ENCODE results near the gene LINC00237. TPM values are rescaled to one million over a fixed set of nuclear protein-coding genes. Genes with fewer than 3 reads are reported as not detected.

The LINC00237 gene
- polyA plus RNA-seq, 2 donors, result not detected

GRCh38 chr20:21063276-21063675 is 42.9 kb downstream of the LINC00237 start:
- Histone ChIP-seq H3K4me1 (ENCODE audit: control insufficient read depth in 2 of 2, insufficient read depth in 2 of 2, low read length in 1 of 2) (no peaks in the 10 kb centered on the region), H3K27me3 (ENCODE audit: control insufficient read depth in 1 of 2, insufficient read depth in 2 of 2, low read length in 2 of 2) (no peaks in the 10 kb centered on the region), H3K36me3 (ENCODE audit: control insufficient read depth in 2 of 2, insufficient read depth in 2 of 2, low read length in 1 of 2) (no peaks in the 10 kb centered on the region), H3K9me3 (ENCODE audit: control insufficient read depth in 2 of 2, insufficient read depth in 1 of 2, low read depth in 1 of 2, low read length in 1 of 2) (no peaks in the 10 kb centered on the region), H3K4me3 (ENCODE audit: low read depth in 1 of 2, low read length in 2 of 2) (no peak overlapping the region), H3K27ac (ENCODE audit: low read depth in 2 of 2, low read length in 1 of 2) (no peak overlapping the region)
- 88 to 89% methylated on average over 7 of the region's 7 CpGs for WGBS, 2 donors

DNA sequence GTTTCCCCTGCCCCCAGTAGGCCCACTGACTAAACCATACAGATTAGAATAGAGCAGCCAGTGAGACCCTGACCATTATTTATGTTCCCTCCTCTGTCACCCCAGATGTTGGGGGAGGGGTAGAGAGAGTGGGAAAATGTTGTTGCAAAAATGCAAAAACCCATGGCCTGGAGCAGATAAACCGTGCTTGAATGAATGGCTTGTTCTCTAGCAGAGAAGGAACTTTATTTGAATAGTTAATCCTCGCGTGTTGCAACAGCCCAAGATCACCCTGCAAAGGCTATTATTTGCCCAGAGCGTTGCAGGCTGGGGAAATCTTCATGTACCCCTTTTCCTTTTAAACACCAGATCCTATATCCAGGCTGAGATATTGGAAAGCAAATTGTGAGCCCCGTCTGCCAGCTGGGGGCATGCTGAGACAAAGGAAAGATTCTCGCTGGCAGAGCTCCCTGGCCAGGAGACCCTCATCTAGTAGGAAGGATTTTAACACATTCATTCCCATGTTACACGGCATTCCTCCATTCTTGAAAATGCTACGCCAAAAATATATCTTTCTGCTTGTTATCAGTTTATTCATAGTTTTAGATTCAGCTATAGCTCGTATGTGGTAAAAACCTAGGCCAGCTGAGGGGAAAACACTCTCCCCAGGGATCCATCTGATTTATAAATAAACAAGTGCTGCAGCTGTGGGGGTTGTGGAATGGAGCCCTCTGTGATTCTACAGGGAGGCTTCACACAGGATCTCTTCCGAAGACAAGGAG is 53.0 kb downstream of the LINC00237 start:
- Histone ChIP-seq H3K36me3 (ENCODE audit: control insufficient read depth in 2 of 2, insufficient read depth in 2 of 2, low read length in 1 of 2) (no peaks in the 10 kb centered on the region), H3K4me1 (ENCODE audit: control insufficient read depth in 2 of 2, insufficient read depth in 2 of 2, low read length in 1 of 2) (no peaks in the 10 kb centered on the region), H3K9me3 (ENCODE audit: control insufficient read depth in 2 of 2, insufficient read depth in 1 of 2, low read depth in 1 of 2, low read length in 1 of 2) (peaks cover 0 to 2% of the 10 kb centered on the region in 2 donors), H3K27ac (ENCODE audit: low read depth in 2 of 2, low read length in 1 of 2) (no peak overlapping the region), H3K27me3 (ENCODE audit: control insufficient read depth in 1 of 2, insufficient read depth in 2 of 2, low read length in 2 of 2) (no peaks in the 10 kb centered on the region), H3K4me3 (ENCODE audit: low read depth in 1 of 2, low read length in 2 of 2) (no peak overlapping the region)
- 14 to 20% methylated on average over 10 of the region's 10 CpGs for WGBS, 2 donors

- no peaks in the 10 kb centered on the region for H3K36me3 ChIP-seq (ENCODE audit: control insufficient read depth in 2 of 2, insufficient read depth in 2 of 2, low read length in 1 of 2)
- no peak overlapping the region for H3K4me3 ChIP-seq (ENCODE audit: low read depth in 1 of 2, low read length in 2 of 2)
- no peaks in the 10 kb centered on the region for H3K27me3 ChIP-seq (ENCODE audit: control insufficient read depth in 1 of 2, insufficient read depth in 2 of 2, low read length in 2 of 2)
- no peaks in the 10 kb centered on the region for H3K4me1 ChIP-seq (ENCODE audit: control insufficient read depth in 2 of 2, insufficient read depth in 2 of 2, low read length in 1 of 2)
- no peak overlapping the region for H3K27ac ChIP-seq (ENCODE audit: low read depth in 2 of 2, low read length in 1 of 2)
- peaks cover 0 to 2% of the 10 kb centered on the region in 2 donors for H3K9me3 ChIP-seq (ENCODE audit: control insufficient read depth in 2 of 2, insufficient read depth in 1 of 2, low read depth in 1 of 2, low read length in 1 of 2)
- WGBS, 2 donors, result 77 to 78% methylated on average over 6 of the region's 6 CpGs
Observed at GRCh38 chr20:21052686-21053001, 53.5 kb downstream of the LINC00237 start.

DNA sequence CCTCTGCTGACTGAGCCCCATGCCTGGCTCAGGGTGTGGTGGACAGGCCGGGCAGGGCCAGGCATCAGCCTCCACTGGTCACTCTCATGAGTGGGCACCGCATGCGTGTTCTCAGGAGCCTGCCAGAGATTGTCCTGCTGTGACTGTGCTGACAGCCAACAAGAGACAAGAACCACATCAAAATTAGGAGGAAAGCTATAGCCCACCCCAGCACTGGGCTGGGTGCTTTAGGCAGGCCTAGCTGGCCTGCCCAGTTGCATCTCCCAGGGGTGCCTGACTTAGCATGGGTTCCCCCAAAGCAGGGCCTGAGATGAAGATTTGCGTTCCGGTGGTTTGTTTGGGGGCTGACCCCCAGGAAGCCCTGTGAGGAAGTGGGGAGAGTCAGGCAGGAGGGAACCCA is 53.9 kb downstream of the LINC00237 start:
- WGBS, 2 donors, result 93 to 94% methylated on average over 5 of the region's 5 CpGs
- Histone ChIP-seq H3K4me1 (ENCODE audit: control insufficient read depth in 2 of 2, insufficient read depth in 2 of 2, low read length in 1 of 2) (no peaks in the 10 kb centered on the region), H3K27me3 (ENCODE audit: control insufficient read depth in 1 of 2, insufficient read depth in 2 of 2, low read length in 2 of 2) (no peaks in the 10 kb centered on the region), H3K9me3 (ENCODE audit: control insufficient read depth in 2 of 2, insufficient read depth in 1 of 2, low read depth in 1 of 2, low read length in 1 of 2) (peaks cover 0 to 2% of the 10 kb centered on the region in 2 donors), H3K27ac (ENCODE audit: low read depth in 2 of 2, low read length in 1 of 2) (no peak overlapping the region), H3K36me3 (ENCODE audit: control insufficient read depth in 2 of 2, insufficient read depth in 2 of 2, low read length in 1 of 2) (no peaks in the 10 kb centered on the region), H3K4me3 (ENCODE audit: low read depth in 1 of 2, low read length in 2 of 2) (no peak overlapping the region)

DNA sequence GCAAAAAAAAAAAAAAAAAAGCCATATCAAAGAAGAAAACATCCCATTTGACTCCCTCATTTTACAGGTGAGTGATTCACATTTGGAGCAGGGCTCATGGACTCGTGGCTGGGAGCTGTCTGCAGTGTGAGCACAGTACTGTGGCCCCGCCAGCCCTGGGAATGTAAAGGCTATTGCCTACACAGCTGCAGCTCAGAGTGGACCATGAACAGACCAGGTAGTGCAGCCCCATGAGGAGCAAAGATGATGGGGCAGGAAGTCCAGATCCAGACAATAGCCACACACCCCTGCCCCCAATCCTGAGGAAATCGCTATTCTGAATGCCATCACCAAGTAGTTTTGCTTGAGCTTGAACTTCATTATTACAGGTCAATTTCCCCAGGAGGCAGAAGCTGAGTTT is 55.4 kb downstream of the LINC00237 start:
- WGBS, 2 donors, result 88 to 91% methylated on average over 3 of the region's 3 CpGs
- H3K27me3 ChIP-seq (ENCODE audit: control insufficient read depth in 1 of 2, insufficient read depth in 2 of 2, low read length in 2 of 2), result no peaks in the 10 kb centered on the region
- no peak overlapping the region for H3K4me3 ChIP-seq (ENCODE audit: low read depth in 1 of 2, low read length in 2 of 2)
- peaks cover 0 to 2% of the 10 kb centered on the region in 2 donors for H3K9me3 ChIP-seq (ENCODE audit: control insufficient read depth in 2 of 2, insufficient read depth in 1 of 2, low read depth in 1 of 2, low read length in 1 of 2)
- H3K36me3 ChIP-seq (ENCODE audit: control insufficient read depth in 2 of 2, insufficient read depth in 2 of 2, low read length in 1 of 2), result no peaks in the 10 kb centered on the region
- no peaks in the 10 kb centered on the region for H3K4me1 ChIP-seq (ENCODE audit: control insufficient read depth in 2 of 2, insufficient read depth in 2 of 2, low read length in 1 of 2)
- no peak overlapping the region for H3K27ac ChIP-seq (ENCODE audit: low read depth in 2 of 2, low read length in 1 of 2)

GRCh38 chr20:21049305-21049828 is 56.8 kb downstream of the LINC00237 start:
- 85 to 90% methylated on average over 6 of the region's 6 CpGs for WGBS, 2 donors
- Histone ChIP-seq H3K27me3 (ENCODE audit: control insufficient read depth in 1 of 2, insufficient read depth in 2 of 2, low read length in 2 of 2) (no peaks in the 10 kb centered on the region), H3K9me3 (ENCODE audit: control insufficient read depth in 2 of 2, insufficient read depth in 1 of 2, low read depth in 1 of 2, low read length in 1 of 2) (peaks cover 0 to 2% of the 10 kb centered on the region in 2 donors), H3K4me3 (ENCODE audit: low read depth in 1 of 2, low read length in 2 of 2) (no peak overlapping the region), H3K27ac (ENCODE audit: low read depth in 2 of 2, low read length in 1 of 2) (no peak overlapping the region), H3K4me1 (ENCODE audit: control insufficient read depth in 2 of 2, insufficient read depth in 2 of 2, low read length in 1 of 2) (no peaks in the 10 kb centered on the region), H3K36me3 (ENCODE audit: control insufficient read depth in 2 of 2, insufficient read depth in 2 of 2, low read length in 1 of 2) (no peaks in the 10 kb centered on the region)

GRCh38 chr20:21048841-21049273 is 57.3 kb downstream of the LINC00237 start:
- 63% methylated on average over 5 of the region's 5 CpGs for WGBS, 2 donors
- Histone ChIP-seq H3K27ac (ENCODE audit: low read depth in 2 of 2, low read length in 1 of 2) (no peak overlapping the region), H3K27me3 (ENCODE audit: control insufficient read depth in 1 of 2, insufficient read depth in 2 of 2, low read length in 2 of 2) (no peaks in the 10 kb centered on the region), H3K36me3 (ENCODE audit: control insufficient read depth in 2 of 2, insufficient read depth in 2 of 2, low read length in 1 of 2) (no peaks in the 10 kb centered on the region), H3K9me3 (ENCODE audit: control insufficient read depth in 2 of 2, insufficient read depth in 1 of 2, low read depth in 1 of 2, low read length in 1 of 2) (peaks cover 0 to 2% of the 10 kb centered on the region in 2 donors), H3K4me3 (ENCODE audit: low read depth in 1 of 2, low read length in 2 of 2) (no peak overlapping the region), H3K4me1 (ENCODE audit: control insufficient read depth in 2 of 2, insufficient read depth in 2 of 2, low read length in 1 of 2) (no peaks in the 10 kb centered on the region)

GRCh38 chr20:21047981-21048380 is 58.2 kb downstream of the LINC00237 start:
- Histone ChIP-seq H3K27me3 (ENCODE audit: control insufficient read depth in 1 of 2, insufficient read depth in 2 of 2, low read length in 2 of 2) (no peaks in the 10 kb centered on the region), H3K4me3 (ENCODE audit: low read depth in 1 of 2, low read length in 2 of 2) (no peak overlapping the region), H3K36me3 (ENCODE audit: control insufficient read depth in 2 of 2, insufficient read depth in 2 of 2, low read length in 1 of 2) (no peaks in the 10 kb centered on the region), H3K27ac (ENCODE audit: low read depth in 2 of 2, low read length in 1 of 2) (no peak overlapping the region), H3K4me1 (ENCODE audit: control insufficient read depth in 2 of 2, insufficient read depth in 2 of 2, low read length in 1 of 2) (no peaks in the 10 kb centered on the region), H3K9me3 (ENCODE audit: control insufficient read depth in 2 of 2, insufficient read depth in 1 of 2, low read depth in 1 of 2, low read length in 1 of 2) (peaks cover 0 to 2% of the 10 kb centered on the region in 2 donors)
- 83 to 84% methylated on average over 6 of the region's 6 CpGs for WGBS, 2 donors

DNA sequence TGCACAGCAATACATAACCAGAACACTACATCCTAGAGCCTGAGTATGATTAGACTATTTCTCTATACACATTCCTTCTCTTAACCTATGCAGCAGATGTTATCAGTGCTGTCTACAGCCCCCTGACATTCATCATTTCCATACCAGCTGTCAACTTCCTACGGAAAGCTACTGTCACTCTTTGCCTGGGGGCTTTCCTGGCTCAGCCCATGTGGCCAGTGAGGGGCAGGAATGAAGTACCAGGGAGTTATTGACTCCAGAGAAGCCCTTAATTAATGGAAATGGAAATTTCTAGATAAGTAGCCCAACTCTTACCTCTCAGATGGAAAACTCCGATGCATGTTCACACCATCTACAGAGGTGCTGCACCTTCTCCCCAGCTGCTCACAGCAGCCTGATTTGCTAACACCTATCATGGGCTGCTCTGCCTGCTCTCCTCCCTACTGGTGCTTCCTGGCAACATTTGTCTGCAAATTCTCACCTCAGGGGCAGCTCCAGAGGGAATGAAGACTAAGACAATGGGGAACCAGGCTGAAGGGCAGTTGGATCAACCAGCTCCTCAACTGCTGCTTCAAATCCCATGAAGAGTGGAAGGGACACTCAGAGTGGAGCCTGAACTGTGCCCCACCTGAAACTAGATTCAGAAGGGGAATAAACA is 59.6 kb downstream of the LINC00237 start:
- no peak overlapping the region for H3K4me3 ChIP-seq (ENCODE audit: low read depth in 1 of 2, low read length in 2 of 2)
- peaks cover 2% of the 10 kb centered on the region in 2 donors for H3K9me3 ChIP-seq (ENCODE audit: control insufficient read depth in 2 of 2, insufficient read depth in 1 of 2, low read depth in 1 of 2, low read length in 1 of 2)
- H3K27ac ChIP-seq (ENCODE audit: low read depth in 2 of 2, low read length in 1 of 2), result no peak overlapping the region
- no peaks in the 10 kb centered on the region for H3K4me1 ChIP-seq (ENCODE audit: control insufficient read depth in 2 of 2, insufficient read depth in 2 of 2, low read length in 1 of 2)
- no peaks in the 10 kb centered on the region for H3K36me3 ChIP-seq (ENCODE audit: control insufficient read depth in 2 of 2, insufficient read depth in 2 of 2, low read length in 1 of 2)
- H3K27me3 ChIP-seq (ENCODE audit: control insufficient read depth in 1 of 2, insufficient read depth in 2 of 2, low read length in 2 of 2), result no peaks in the 10 kb centered on the region
- WGBS, 2 donors, result 20 to 34% methylated on average over 2 of the region's 2 CpGs

Measured in esophagus (tissue), 2 donors.